ENCODE results near the gene GNL1.

The GNL1 gene, protein sequence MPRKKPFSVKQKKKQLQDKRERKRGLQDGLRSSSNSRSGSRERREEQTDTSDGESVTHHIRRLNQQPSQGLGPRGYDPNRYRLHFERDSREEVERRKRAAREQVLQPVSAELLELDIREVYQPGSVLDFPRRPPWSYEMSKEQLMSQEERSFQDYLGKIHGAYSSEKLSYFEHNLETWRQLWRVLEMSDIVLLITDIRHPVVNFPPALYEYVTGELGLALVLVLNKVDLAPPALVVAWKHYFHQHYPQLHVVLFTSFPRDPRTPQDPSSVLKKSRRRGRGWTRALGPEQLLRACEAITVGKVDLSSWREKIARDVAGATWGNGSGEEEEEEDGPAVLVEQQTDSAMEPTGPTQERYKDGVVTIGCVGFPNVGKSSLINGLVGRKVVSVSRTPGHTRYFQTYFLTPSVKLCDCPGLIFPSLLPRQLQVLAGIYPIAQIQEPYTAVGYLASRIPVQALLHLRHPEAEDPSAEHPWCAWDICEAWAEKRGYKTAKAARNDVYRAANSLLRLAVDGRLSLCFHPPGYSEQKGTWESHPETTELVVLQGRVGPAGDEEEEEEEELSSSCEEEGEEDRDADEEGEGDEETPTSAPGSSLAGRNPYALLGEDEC

GRCh38 chr6:30556066-30556905 is at the start of gene GNL1:
TSS of gene GNL1 (minus strand) at chr6:30556489. CDS start at chr6:30556203, 286 bp downstream.
- peak; percentile 98 for DNase-seq

GRCh38 chr6:30603961-30604360 is 47.7 kb upstream of the GNL1 start:
- DNase-seq: no peak

- DNase-seq: no peak
Measured at GRCh38 chr6:30601815-30602641, 45.7 kb upstream of the GNL1 start.

GRCh38 chr6:30601436-30601814 is 45.1 kb upstream of the GNL1 start:
- peak in 1 of 2 donors; percentile 20 for DNase-seq

DNA sequence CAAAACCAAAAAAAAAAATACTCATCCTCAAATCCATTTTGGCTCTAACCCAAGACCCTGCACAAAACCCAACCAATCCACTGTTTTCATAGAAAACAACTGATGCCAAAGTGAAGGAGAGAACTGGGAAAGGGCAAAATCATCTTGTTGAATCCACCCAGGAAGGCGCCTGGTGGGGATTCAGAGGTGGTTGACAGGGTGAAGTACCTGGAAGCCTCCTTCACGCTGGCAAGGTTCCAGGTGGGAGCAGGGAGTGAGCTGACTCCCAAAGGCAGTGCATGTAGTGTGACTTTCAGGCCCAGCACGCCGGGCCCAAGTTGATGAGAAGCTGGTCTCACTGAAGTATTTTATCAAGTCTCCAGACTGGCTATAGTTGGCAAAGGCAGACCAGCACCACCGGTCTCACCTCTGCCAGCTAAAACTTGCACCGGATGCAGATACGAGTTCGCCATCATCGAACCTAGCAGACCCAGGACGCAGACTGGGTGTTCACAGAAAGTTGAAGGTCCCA is 44.2 kb upstream of the GNL1 start:
- DNase-seq: no peak

DNA sequence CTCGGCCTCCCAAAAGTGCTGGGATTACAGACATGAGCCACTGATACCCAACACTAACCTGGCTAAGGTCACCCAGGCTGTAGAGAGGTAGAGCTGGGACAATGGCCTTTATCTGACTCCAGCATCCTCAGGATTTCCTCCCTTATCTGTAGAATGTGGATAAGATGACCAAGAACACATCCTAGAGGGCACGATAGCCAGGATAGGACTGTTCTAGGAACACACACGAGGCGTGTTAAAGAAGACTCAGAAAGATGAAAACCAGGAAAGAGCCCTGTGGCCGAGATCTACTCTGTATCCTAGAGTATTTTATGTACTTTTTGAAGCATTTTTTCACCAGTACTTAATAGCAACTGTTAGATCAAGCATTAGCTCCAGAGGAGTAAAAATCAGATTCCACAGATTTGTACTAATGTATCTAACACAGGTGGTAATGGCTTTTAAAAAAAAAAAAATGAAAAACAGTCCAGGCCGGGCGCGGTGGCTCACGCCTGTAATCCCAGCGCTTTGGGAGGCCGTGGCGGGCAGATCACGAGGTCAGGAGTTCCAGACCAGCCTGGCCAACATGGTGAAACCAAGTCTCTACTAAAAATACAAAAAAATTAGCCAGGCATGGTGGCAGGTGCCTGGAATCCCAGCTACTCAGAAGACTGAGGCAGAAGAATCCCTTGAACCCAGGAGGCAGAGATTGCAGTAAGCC is 43.5 kb upstream of the GNL1 start:
- no peak for DNase-seq

DNA sequence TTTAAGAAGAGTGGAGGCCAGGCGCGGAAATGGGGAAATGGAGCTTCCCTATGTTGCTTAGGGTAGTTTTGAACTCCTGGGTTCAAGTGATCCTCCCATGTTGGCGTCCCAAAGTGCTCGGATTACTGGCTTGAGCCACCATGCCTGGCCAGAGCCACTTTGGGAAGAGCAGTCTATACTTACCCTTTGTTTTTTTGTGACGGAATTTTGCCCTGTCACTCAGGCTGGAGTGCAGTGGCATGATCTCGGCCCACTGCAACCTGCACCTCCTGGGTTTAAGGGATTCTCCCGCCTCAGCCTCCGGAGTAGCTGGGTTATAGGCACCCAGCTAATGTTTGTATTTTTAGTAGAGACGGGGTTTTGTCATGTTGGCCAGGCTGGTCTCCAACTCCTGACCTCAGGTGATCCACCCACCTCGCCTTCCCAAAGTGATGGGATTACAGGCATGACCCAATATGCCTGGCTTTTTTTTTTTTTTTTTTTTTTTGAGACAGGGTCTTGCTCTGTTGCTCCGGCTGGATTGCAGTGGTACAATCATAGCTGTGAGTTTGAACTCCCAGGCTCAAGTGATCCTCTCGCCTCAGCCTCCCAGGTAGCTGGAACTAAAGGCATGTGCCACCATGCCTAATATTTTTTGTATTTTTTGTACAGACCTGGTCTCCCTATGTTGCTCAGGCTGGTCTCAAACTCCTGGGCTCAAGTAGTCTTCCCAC is 42.8 kb upstream of the GNL1 start:
- DNase-seq: no peak

- DNase-seq: peak; percentile 80 to 85
Measured at GRCh38 chr6:30597315-30598144, 41.2 kb upstream of the GNL1 start.

DNA sequence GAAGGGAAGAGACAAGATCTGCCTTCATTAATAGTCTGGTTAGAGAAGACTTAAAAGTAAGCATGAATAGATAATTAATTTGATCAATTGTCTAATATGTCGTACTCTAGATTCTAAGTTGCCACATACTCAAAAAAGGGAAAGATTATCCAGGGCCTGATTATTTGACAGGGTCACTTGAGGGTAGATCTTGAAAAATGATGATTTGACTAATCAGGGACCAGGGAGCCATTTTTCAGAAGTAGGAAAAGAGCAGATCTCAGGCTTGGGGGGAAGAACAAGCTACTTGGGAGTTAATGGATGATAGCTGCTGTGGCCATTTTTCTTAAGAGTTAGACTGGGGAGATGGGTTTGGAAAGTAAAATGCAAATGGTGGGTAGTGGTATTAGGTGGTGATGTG is 36.0 kb upstream of the GNL1 start:
- DNase-seq: no peak

GRCh38 chr6:30591008-30591407 is 34.7 kb upstream of the GNL1 start:
- no peak for DNase-seq

- DNase-seq: no peak
Measured at GRCh38 chr6:30590509-30590908, 34.2 kb upstream of the GNL1 start.

DNA sequence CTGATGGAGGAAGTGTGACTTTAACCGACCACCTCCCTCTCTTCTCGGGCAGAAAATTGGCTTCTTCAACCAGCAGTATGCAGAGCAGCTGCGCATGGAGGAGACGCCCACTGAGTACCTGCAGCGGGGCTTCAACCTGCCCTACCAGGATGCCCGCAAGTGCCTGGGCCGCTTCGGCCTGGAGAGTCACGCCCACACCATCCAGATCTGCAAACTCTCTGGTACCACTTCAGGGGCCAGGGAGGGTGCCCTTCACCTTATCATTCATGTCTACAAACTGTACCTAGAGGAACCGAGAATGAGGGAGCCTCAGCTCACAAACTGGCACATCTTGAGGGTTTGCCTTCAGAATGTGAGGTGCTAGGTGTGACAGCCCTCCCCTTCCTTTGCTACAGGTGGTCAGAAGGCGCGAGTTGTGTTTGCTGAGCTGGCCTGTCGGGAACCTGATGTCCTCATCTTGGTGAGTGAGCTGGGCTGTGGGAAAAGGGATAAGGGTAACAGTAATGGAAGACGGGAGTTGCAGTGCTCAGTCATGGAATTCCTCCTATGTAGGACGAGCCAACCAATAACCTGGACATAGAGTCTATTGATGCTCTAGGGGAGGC is 33.6 kb upstream of the GNL1 start:
- no peak for DNase-seq

- no peak for DNase-seq
Measured at GRCh38 chr6:30583921-30584320, 27.6 kb upstream of the GNL1 start.

GRCh38 chr6:30578051-30578450 is 21.8 kb upstream of the GNL1 start:
- DNase-seq: no peak

DNA sequence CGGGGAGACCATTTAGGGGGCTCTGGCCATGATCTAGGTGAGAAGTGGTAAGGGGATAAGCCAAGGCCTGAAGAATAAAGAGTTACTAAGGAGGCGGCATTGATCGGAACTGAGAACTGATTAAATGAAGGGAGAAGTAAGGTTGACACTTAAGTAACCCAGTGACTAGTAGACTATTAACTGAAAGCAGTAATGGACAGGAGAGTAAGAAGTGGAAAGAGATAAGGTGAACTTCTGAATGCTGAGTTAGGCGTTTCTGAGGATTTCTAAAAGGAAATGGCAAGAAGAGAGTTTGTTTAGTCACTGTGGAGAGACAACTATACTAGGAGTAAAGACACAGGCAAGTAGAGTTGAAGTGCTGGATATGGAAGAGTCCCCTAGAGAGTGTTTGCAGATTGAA is 16.8 kb upstream of the GNL1 start:
- DNase-seq: no peak

DNA sequence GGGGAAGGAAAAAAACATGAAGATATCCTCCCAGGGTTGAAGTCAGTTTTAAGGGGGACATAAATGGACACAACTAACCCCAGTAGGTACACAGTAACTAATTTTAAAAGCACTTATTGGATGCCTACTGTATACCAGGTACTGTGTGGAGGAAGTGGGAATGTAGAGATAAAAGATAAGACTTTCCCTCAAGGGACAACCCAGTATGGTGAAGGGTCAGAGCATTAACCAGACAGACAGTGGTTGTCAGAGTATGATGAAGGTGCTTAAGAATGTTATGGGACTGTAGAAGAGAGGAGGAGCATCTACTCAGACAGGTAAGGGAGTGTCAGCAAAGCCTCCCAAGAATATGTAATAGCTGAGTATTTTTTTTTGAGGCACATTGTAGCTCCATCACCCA is 15.9 kb upstream of the GNL1 start:
- DNase-seq: no peak

GRCh38 chr6:30571762-30572082 is 15.4 kb upstream of the GNL1 start:
- no peak for DNase-seq

GRCh38 chr6:30571075-30571761 is 14.9 kb upstream of the GNL1 start, which contains the start of gene ABCF1:
TSS of gene ABCF1 (plus strand) at chr6:30571442. CDS start at chr6:30571488, 46 bp downstream.
- peak; percentile 98 to 99 for DNase-seq

- DNase-seq: no peak
Measured at GRCh38 chr6:30570740-30571074, 14.4 kb upstream of the GNL1 start.
